ENCODE data around the gene ALCAM.
"Not testable (repeated sequence)": the region's sequence is repeated elsewhere in the genome, so short reads cannot be mapped to it uniquely, and the experiment has no call there.

ALCAM gene

DNA sequence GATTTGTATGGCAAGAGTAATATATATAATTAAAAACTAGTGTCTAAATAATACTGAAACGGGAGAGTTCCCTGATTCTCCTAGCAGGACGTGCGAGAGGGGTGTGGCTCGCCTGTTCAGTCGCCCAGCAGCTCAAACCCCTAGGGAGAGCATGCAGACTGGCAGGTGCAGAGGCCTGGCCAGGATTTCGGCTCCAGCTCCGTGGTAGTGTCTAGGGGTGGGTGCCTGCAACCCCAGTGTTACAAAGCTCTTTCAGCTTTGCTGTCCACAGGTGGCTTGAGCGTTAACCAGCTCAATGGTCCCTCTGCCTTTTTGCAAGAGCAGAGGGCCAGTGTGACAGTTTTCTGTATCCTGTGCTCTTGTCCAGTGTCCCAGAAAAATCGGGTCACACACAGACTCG is 226.6 kb downstream of the ALCAM start:
- no peak for DNase-seq (ENCODE audit: low read depth)
- no peak overlapping the region for H3K4me3 ChIP-seq (ENCODE audit: control insufficient read depth, low read depth, low read length)
- TF ChIP-seq, protein P1, sequence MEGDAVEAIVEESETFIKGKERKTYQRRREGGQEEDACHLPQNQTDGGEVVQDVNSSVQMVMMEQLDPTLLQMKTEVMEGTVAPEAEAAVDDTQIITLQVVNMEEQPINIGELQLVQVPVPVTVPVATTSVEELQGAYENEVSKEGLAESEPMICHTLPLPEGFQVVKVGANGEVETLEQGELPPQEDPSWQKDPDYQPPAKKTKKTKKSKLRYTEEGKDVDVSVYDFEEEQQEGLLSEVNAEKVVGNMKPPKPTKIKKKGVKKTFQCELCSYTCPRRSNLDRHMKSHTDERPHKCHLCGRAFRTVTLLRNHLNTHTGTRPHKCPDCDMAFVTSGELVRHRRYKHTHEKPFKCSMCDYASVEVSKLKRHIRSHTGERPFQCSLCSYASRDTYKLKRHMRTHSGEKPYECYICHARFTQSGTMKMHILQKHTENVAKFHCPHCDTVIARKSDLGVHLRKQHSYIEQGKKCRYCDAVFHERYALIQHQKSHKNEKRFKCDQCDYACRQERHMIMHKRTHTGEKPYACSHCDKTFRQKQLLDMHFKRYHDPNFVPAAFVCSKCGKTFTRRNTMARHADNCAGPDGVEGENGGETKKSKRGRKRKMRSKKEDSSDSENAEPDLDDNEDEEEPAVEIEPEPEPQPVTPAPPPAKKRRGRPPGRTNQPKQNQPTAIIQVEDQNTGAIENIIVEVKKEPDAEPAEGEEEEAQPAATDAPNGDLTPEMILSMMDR (conservative IDR thresholded peaks at IDR 0.05; ENCODE audit: control insufficient read depth, insufficient read depth, low read depth, low read length), result no peak

DNA sequence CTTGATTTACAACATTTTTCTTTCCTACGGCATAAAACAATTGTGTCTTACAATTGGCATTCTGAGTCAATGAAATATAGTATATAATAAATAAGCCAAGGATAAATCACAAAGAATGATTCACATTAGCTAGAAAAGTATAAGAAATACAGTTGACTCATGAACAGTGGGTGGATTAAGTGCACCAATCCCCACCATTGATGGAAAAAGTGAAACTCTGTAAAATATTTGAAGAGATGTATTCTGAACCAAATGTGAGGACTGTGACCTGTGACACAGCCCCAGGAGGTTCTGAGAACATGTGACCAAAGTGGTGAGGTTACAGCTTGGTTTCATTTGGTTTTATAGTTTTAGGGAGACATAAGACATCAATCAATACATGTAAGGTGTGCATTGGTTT is 227.5 kb downstream of the ALCAM start:
- no peak overlapping the region for H3K4me3 ChIP-seq (ENCODE audit: control insufficient read depth, low read depth, low read length)
- TF ChIP-seq, protein P1 (conservative IDR thresholded peaks at IDR 0.05; ENCODE audit: control insufficient read depth, insufficient read depth, low read depth, low read length), result no peak
- DNase-seq (ENCODE audit: low read depth), result peak; percentile 72

DNA sequence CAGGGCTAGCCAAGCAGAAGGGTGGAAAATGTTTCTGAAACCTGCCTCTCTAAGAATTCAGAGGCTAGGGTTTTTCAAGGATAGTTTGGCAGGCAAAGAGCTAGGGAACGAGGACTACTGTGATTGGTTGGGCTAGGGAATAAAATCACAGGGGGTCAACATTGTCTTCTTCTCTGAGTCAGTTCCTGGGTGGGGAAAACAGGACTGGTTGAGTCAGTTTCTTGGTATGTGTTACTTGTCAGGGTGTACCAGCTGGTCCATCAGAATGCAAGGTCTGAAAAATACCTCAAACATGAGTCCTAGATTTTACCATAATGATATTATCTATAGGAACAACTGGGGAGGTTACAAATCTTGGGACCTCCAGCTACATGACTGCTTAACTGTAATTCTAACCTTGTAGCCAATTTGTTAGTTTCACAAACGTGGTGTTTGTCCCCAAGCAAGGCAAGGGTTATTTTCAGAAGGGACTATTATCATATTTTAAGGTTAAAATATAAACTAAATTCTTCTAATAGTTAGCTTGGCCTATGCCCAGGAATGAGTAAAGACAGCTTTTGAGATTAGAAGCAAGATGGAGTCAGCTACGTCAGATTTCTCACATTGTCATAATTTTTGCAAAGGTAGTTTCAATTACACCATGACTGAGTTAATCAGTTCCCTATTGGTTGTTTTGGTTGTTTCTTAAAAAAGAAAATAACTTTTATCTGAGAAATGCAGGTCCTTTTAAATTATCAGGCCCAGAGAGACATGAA is 231.5 kb downstream of the ALCAM start:
- H3K4me3 ChIP-seq (ENCODE audit: control insufficient read depth, low read depth, low read length), result no peak overlapping the region
- DNase-seq (ENCODE audit: low read depth), result peak; percentile 89
- TF ChIP-seq, protein P1 (conservative IDR thresholded peaks at IDR 0.05; ENCODE audit: control insufficient read depth, insufficient read depth, low read depth, low read length), result no peak

DNA sequence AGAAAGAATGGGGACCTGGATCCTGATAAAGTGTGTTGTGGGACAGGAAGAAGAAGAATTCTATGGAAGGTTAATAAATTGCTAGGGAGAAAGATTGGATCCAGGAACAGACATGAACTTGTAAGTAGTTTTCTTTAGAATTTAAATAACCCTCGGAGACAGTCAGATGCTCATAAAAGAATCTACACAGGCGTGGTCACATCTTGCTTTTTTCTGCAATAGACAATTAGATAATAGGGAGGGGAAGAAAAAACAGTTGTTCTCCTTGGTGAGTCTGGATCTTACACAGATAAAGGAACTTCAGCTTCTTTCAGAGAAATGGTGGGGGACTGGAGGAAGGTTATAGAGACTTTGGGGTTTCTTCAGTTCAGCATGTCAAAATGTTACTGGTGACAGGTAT is 232.6 kb downstream of the ALCAM start:
- TF ChIP-seq, protein P1 (conservative IDR thresholded peaks at IDR 0.05; ENCODE audit: control insufficient read depth, insufficient read depth, low read depth, low read length), result no peak
- no peak for DNase-seq (ENCODE audit: low read depth)
- no peak overlapping the region for H3K4me3 ChIP-seq (ENCODE audit: control insufficient read depth, low read depth, low read length)

DNA sequence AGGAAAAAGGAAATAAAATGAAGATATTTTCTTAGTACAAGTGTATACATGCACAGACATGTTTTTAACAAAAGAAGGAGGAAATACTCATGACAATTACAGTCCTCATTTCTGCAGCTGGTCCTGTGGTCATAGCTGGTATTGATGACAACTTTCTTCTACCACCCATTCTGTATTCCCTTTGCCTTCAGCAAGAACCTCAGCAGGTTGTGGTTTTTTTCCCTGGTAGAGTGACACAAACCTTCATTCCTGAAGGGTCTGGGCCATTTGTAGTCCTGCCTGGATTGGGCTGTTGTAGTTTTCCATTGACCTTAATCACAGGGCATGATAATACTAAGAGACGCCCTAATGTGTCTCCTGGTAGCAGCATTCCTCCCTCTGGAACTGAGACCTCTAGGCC is 235.0 kb downstream of the ALCAM start:
- not testable (repeated sequence) for H3K4me3 ChIP-seq (ENCODE audit: control insufficient read depth, low read depth, low read length)

DNA sequence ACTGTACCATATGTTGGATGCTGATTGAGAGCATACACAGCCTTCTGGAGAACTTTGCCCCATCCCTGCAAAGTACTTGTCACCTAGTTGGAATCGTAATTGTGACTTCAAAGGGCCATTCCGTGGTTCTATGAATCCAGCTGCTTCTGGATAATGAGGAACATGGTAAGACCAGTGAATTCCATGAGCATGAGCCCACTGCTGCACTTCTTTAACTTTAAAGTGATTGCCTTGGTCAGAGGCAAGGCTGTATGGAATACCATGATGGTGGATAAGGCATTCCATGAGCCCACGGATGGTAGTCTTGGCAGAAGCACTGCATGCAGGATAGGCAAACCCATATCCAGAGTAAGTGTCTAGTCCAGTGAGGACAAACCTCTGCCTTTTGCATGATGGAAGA is 235.6 kb downstream of the ALCAM start:
- DNase-seq (ENCODE audit: low read depth); H3K4me3 ChIP-seq (ENCODE audit: control insufficient read depth, low read depth, low read length): not testable (repeated sequence)

More for the DNA sequence above, 235.0 kb downstream of the ALCAM start:
- not testable (repeated sequence) for DNase-seq (ENCODE audit: low read depth)

DNA sequence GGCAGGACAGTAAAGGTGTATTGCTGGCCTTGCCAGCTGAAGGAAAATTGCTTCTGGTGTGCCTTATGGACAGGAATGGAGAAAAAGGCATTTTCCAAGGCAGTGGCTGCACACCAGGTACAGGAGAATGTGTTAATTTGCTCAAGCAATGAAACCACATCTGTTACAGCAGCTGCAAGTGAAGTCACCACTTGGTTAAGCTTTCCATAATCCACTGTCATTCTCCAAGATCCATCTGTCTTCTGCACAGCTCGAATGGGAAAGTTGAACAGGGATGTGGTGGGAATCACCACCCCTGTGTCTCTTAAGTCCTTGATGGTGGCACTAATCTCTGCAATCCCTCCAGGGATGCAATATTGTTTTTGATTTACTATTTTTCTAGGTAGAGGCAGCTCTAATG is 236.8 kb downstream of the ALCAM start:
- not testable (repeated sequence) for DNase-seq (ENCODE audit: low read depth); H3K4me3 ChIP-seq (ENCODE audit: control insufficient read depth, low read depth, low read length)

DNA sequence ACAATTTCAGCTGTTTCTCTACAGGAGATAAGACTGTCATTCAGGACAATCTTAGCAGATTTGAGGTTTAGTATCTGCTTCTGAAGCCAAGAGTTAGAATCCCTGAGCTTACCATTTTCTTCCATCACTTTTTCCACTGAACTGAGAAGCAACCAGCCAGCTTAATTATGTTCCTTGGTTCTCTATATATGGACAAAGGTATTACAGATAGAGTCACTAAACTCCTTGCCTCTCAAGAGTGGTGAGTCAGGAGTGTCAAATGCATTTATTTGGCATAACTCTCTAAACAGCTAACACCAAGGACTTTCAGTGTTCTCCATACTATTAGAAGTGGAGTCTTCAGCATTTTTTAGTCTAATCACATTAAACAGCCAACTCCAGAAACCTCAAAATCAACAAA is 239.3 kb downstream of the ALCAM start:
- TF ChIP-seq, protein P1 (conservative IDR thresholded peaks at IDR 0.05; ENCODE audit: control insufficient read depth, insufficient read depth, low read depth, low read length), result no peak
- H3K4me3 ChIP-seq (ENCODE audit: control insufficient read depth, low read depth, low read length), result no peak overlapping the region
- peak; percentile 40 for DNase-seq (ENCODE audit: low read depth)
